T-helper 1 cell (primary cell): Measurements from ENCODE around the gene PRICKLE4.

Source experiments
- DNase-seq, 5 donors: peaks; one replicate each; pipeline ENCODE4 v3.0.0-alpha.2; 2012 to 2020

The PRICKLE4 gene

DNA sequence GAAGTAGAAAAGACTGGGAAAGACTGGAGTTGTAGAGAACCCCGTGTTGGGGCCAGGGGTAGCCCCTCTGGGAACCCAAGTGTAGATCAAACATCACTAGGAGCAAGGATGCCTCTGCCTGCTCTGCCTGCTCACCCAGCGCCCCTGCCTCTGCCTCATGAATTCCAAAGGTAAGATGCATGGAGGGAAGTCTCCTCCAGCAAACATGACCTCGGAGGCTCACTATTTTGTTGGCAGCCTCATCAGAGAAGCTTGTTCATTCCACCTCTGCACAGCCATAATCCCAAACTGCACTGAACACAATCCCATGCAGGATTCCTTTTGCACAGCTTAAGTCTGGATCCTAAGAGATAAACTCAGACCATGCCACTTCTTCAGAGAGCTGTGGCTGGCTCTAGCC lies 5.7 kb upstream of the PRICKLE4 start:
- no peak for DNase-seq

DNA sequence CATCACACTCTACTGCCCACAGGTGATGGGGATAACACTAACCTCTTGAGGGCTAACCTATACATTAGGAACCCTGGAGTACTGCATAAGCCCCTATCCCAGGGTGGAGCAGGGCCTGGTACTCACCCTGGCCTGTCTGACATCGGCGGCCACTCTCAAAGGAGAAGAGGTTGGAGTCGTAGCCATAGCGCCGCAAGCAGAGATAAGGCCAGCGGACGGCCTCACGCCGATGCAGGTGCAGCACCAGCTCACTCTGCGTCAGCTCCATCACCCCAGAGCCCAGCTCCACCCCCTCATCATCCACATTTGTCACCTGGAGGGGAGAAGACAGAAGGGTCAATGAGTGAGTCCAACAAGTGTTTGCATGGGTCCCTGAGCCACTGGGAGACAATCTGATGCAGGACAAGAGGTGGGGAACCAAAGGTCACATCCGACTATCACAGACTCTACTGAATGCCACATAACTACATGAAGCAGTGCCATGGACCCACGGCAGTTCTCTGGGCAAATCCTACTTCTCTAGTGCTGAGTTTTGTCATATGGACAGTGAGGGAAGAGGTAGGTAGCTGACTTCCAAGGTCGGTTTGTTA lies 5.2 kb upstream of the PRICKLE4 start:
- no peak for DNase-seq

DNA sequence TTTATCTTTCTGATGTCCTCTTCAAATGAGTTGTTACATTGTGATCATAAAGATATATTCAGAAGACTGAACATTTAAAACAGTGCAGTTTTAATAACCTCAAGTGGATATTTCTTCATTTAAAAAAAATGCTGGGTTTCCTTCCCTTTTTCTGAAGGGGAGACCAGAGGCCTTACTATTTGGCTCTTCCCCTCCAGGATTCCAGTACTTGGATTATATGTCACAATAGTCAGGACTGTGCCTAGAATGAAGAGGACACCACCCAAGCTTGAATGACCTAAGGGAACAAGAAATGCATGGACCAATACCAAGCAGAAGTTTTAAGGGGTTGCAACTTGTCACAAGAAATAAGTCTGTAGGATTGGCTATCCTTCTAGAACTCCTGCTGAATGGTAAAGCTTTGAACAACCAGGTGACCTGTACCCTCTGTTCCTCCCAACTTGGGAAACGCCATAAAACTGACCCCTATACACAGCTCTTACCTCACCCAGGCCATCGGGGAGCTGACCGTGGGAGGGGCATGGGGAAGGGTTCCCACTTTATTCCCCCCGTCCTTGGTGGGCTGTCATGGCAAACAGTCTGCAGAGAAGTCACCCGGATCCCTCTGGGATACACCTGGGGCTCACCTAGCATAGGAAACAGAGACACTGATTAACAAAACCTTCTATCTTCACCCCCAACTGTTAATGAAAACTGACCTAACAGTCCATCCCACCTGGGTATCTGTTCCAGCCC lies 2.9 kb upstream of the PRICKLE4 start:
- no peak for DNase-seq

DNA sequence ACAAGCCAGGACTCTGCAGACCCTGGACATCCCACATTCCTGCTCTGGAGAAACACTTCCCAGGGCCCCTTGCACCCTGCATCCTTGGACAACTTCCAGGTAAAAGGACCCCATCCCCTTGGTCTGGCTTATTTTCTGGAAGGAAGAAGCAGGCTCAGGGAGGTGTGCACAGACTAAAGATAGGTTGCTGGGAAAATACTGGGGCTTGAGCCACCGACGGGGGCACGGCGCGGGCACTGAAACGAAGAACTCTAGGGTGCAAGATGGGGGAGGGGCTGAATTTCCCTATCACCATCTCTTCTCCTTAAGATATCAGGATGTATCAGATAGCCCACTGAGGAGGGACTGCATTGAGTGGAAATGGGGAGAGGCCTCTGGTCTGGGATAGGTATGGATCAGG lies 1.7 kb upstream of the PRICKLE4 start:
- no peak for DNase-seq

DNA sequence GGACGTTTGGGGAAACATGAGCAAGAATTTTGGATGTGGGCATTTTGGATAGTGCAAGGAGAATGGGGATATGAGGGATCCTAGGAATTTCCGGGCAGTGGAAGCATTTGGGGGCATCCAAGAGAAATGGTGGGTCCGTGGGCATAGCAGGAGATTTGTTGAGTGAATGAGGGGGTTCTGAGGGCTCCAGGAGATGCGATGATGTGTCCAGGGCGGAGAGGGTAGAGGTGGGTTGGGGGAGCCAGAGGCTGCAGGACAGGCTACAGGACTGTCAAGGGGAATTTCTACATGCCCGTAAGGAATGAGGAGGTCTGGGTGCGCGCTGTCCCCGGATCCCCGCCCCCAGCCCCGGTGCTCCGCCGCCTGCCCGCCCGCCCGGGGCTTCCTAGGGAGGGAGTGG lies 1.2 kb upstream of the PRICKLE4 start:
- no peak for DNase-seq

DNA sequence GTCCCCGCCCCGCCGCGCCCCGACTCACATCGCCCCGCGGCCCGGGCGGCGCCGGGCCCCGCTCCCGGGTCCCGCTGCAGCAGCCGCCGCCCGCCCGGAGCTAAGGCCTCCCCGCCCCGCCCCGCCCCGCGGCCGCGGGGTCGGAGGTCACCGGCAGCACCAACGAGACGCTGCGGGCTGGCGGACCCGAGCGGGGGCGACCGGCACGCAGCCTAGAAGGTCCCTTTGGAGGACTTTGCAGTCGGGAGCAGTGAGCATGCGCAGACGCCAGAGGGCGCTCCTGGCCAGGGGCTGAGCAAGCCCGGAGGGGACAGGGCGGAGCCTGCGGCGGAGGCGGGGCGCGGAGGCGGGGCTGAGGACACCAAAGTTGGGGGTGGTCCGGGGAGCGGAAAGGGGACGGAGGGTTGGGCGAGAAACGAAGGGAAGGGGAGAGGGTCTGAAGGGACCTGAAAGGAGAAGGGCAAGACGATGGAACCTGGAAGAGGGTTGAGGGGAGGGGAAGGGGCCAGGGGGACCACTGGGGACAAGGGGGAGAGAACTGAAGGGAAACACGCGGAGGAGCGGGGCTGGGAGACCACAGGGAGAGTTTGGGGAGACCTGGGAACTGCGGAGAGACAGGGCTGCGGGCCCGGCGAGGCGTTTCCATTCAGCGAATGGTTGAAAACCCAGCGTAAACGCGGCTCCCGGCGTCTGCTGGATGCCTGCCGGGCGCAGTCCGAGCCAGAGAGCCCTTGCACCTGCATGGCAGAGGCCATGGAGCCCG lies 613 bp upstream of the PRICKLE4 start, which contains the start of gene FRS3:
TSS of gene FRS3 (minus strand) at position 113 of the 763 bp plus-strand sequence. CDS start 2,913 bp downstream, outside the sequence.
- peak; percentile 96 to 99 (median 98) for DNase-seq

DNA sequence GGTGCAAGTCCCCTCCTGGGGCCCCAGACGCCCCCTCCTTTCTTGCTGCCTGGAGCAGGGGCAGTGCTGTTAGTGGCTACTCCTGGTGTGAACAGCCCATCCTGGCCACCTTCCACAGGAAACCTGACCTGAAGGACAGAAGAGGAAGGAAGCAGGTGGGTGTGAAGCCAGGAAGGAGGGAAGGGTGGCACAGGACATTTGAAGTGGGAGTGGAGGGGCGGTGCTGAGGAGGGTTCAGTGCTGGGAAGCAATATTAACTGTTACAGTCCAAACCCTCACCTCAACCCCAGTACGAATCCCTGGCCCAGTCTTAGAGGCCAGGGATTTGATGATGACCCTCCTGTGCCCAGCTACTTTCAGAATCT lies 766 bp downstream of the PRICKLE4 start:
- no peak for DNase-seq

DNA sequence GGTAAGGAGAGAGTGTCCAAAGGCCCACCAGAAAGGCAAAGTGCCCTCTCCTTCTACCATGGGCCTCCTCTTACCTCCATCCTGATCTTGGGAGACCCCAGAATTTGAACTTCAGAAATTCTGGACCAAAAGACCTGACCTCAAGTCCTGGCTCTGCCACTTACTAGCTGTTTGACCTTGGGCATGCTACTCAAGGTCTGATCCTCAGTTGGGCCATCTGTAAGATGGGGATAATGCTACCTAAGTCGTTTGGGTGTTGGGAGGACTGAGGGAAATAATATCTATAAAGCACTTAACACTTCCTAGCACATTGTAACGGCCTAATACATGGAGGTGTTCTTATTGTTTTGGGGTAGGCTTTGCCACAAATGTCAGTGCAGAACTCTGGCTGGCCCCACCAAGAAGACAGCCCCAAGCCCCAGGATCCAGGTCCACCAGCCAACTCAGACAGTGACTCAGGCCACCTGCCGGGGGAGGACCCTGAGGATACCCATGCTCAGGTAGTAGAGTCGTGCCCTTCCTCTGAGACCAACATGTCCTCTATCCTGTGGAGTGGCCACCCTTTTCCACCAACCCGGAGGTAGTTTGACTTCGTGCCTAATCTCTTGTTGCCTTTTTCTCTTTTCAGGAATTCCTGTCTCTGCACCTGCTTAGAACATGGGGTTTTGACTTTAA lies 2.7 kb downstream of the PRICKLE4 start:
- no peak for DNase-seq

DNA sequence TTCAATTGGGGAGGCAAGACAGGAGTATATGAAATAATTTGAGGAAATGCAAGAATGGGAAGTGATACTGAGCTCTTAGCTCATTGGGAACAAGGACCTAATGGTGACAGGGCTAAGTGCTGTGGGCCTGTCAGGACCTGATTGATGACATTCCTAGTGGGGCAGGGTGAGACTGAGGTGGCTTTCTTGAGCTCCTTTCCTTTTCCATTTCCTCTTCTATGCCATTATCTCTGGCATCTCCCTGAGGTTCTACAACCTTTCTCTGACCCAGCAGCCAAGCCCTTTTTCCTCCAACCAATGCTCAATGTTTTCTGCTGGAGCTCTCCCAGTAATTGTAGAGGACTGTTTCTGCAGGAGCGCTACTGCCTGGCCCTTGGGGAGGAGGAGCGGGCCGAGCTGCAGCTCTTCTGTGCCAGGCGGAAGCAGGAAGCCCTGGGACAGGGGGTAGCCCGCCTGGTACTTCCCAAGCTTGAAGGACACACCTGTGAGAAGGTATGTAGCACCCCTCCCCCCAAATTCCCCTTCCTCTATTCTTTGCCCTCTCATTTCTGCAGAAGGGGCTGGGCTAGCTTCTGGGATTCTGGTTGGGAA lies 4.1 kb downstream of the PRICKLE4 start:
- no peak for DNase-seq

DNA sequence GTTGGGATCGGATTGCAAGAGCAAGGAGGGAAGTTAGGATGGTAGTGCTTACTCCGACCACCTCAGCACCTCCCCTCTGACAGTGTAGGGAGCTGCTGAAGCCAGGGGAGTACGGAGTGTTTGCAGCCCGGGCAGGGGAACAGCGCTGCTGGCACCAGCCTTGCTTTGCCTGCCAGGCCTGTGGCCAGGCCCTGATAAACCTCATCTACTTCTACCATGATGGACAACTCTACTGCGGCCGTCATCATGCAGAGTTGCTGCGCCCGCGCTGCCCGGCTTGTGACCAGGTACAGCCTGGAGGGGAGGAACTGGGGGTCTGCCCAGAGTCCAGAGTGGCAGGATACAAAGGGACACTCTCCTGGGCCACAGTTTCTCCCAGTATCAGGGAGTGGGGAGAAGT lies 4.7 kb downstream of the PRICKLE4 start:
- no peak for DNase-seq

DNA sequence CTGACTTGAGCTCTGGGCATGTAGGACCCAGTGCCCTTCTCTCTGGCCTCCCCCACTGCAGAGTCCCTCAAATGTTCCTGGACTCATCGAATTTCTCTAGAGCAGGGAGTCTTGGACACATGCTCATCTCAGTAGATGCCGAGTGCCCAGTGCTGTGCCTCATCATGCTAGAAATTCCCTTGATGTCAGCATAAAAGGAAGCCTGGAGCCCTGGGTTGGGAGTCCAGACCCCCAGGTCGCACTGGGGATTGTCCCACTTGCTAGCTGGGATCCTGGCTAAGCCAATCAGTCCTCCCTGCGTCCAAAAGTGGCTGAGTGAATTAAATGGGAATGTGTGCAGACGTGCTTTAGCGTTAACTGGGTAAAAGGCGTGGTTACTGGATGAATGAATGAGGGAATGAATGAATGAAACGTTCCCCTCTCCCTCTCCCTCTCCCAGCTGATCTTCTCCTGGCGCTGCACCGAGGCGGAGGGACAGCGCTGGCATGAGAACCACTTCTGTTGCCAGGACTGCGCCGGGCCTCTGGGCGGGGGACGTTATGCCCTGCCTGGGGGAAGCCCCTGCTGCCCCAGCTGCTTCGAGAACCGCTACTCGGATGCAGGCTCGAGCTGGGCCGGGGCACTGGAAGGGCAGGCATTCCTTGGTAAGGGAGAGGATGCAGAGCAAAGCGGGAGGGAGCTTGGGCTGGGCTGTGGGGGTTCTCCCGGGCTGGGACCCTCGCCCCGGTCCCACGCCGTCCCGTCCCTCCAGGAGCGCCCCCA lies 5.3 kb downstream of the PRICKLE4 start:
- no peak for DNase-seq

DNA sequence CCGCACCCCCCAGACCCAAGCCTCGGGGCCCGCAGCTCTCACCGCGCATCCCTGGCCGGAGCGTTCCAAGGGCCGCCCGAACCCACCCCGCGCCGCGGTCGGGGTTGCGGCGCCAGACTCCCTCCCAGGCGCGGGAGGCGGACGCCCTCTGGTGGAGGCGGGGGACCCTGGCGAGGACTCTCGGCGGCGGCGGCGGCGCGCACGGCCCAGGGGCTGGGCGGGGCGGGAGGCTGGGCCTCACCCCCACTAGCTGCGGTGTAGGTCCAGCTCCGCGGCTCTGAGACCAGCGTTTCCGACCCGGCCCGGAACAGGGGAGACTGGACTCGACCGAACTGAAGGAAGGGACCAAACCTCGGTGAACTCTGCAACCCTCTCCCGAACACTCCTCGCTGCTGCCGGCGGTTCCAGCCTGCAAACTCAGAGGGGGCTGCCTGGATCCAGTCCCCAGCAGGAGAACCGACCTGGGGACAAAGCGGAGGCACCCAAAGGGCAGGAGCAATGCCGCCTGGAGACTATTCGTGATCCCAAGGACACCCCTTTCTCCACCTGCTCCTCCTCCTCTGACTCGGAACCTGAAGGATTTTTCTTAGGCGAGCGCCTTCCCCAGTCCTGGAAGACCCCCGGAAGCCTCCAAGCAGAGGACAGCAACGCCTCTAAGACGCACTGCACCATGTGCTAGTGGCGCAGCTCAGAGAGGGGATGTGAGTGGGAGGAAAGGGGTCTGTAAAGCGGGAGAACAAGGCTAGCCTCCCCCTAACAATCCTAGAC lies 6.1 kb downstream of the PRICKLE4 start:
- DNase-seq = peak; percentile 72 to 84 (median 81)

DNA sequence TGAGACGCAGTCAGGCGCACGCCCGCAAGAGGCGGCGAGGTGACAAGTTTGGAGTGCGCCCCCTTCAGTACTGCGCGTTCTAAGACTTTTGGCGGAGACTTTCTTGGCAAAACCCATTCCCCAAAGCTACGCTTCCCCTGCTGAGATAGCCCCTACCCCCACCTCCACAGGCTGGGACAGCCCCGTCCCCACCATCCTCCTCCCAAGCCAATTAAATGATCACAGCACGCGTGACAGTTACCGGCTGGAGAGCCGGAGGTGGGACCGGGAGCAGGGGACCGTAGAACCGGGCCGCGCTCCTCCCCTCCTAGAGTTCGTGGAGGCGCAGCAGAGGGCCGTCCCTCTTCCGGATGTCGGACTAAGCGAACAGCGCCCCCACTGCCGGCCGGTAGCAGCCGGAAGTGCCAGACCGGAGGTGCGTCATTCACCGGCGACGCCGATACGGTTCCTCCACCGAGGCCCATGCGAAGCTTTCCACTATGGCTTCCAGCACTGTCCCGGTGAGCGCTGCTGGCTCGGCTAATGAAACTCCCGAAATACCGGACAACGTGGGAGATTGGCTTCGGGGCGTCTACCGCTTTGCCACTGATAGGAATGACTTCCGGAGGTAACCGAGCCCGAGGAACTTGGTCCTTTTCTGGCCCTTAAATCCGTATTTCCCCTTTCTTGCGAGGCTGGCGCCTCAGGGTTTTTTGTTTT lies 6.8 kb downstream of the PRICKLE4 start, which contains the start of gene TOMM6:
TSS of gene TOMM6 (plus strand) at position 476 of the 699 bp plus-strand sequence. CDS start at position 480, 4 bp downstream.
- peak; percentile 88 to 95 (median 92) for DNase-seq

DNA sequence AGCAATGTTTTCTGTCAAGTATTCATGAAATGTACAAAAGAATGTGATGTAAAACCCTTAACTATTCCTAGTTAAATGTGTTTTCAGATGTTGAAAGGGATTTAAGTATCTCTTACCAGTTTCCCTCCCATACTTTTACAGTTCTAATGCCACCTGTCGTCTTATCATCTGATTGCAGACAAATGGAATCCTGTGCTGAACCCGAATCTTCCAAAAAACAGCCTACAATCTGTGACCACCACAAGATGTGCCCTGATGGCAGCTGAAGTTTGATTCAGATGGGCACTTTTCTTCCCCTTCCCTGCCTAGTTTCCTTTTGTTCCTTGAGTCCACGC lies 8.8 kb downstream of the PRICKLE4 start:
- no peak for DNase-seq

DNA sequence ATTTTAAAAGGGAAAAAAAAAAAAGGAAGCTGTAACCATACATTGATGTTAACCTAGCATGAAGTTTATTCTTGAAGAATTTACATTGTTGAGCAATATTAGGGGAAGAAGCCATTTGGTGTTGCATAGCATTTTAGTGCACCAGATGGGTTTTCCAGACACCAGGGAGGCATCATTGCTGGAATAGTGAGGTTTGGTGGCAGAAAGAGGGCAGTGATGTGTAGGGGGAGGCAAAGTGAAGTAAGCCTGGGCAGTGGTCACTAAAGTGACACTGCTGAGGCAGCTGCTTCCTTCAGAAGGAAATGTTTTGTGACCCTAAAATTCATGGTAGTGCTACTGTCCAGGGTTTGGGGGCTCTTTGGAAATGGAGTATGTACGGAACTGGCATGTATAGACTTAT lies 9.5 kb downstream of the PRICKLE4 start:
- DNase-seq = no peak

DNA sequence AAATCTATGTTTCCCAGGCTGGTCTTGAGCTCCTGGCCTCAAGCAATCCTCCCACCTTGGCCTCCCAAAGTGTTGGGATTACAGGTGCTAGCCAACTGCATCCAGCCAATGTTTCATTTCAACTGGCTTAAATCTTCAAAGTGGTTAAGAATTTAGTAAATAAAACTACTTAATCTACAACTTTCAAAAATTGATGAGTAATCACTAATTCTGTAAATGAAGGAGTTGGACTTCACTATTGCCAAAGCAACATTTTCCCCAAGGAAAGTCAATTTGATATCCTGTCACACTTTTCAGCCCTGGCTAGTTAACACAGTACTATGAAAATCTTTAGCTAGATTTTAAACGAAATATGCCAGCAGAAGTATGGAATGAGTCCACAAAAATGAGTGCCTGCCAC lies 10.7 kb downstream of the PRICKLE4 start:
- DNase-seq = no peak

DNA sequence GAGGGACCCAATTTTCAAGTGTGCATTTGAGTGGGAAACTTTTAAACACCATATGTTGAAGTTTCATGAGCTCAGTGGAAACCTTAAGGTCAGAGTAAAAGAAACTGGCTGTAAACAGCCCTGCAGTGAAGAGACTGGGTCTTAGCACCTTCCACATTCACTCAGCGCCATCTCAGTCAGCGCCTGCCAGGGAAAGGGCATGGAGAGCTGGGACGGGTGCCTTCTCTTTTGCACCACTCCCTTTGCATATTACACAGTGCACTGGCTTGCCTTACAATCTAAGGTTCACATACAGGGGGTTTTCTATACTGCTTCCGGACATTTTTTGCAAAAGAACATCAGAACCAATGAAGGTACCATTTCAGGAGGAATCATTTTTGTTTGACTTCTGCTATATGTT lies 11.4 kb downstream of the PRICKLE4 start:
- no peak for DNase-seq

DNA sequence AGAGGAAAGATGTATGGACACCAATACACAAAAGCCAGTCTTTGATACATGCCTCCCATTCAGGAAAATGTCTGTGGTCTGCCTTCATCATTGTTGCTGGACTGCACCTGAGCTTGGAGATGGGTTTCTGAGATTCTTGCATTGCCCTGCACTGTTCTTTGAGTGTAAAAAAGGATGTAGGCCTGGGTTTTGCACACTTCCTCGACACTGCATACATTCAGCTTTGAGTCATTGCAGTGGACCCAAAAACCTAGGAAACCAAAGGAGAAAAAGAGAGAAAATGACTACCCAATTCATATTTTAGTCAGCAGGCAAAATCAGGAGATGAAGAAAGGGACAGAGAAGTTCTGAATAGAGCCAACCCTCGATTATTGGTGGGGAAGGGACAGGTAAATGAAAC lies 15.9 kb downstream of the PRICKLE4 start:
- DNase-seq = no peak

DNA sequence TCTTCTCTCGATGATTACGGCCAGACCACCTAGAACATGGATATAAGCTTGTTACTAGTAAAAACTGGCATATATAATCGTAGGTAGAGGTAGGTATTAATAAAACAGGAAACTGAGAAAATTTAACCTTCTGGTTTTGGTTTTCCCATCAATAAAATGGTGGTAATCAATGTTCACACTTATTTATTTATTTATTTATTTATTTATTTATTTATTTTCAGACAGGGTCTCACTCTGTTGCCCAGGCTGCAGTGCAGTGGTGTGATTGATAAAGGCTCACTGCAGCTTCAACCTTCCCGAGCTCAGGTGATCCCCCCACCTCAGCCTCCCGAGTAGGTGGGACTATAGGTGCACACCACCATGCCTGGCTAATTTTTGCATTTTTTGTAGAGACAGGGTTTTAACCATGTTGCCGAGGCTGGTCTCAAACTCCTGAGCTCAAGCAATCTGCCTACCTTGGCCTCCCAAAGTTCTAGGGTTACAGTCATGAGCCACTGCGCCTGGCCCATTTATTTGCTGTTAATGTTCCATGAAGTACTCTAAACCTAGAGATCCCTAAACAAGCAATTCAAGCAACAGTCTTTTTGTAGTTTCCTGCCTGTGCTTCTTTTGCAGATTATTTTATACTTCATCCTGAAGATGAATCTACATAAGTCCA lies 18.4 kb downstream of the PRICKLE4 start:
- DNase-seq = no peak

DNA sequence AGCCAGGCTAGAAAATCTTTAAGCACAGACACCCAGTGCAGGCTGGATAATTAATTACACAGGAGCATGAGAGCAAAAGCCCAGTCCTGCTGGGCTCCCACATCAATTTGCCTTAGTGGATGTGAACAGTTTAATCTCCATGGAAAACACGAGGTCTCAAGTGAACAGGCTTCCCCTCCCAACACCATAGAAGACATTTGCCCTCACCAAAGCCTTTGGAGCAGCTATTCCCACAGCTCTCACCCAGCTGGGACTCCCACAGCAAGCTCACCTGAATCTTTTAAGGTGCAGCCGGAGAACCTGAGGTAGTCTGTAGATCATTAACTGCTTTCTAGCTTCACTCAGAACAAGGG lies 19.0 kb downstream of the PRICKLE4 start:
- DNase-seq = no peak
